ENCODE data around the gene MFSD12. TPM values are rescaled to one million over a fixed set of nuclear protein-coding genes. Genes with fewer than 3 reads are reported as not detected.

The MFSD12 gene
- total RNA-seq, 2 donors from 2014 or later: 85.6 to 112 TPM

GRCh38 chr19:3523361-3524077 lies 33.9 kb downstream of the MFSD12 start:
- Histone ChIP-seq H3K4me3 (no peak overlapping the region), H3K36me3 (peaks cover 57% of the 10 kb centered on the region)
- TF ChIP-seq CTCF (IDR thresholded peaks at IDR 0.05): no peak

GRCh38 chr19:3522421-3523360 lies 34.7 kb downstream of the MFSD12 start:
- Histone ChIP-seq H3K4me1 (ENCODE audit: control insufficient read depth in 1 of 2, low read depth in 2 of 2) (no peaks in the 10 kb centered on the region), H3K27me3 (replicated peaks; ENCODE audit: insufficient read depth) (no peaks in the 10 kb centered on the region), H3K4me3 (no peak overlapping the region), H3K27ac (no peak overlapping the region), H3K36me3 (peaks cover 49% of the 10 kb centered on the region), H3K9me3 (no peaks in the 10 kb centered on the region)
- DNase-seq (ENCODE audit: low spot score): no peak
- no peak for TF ChIP-seq CTCF (IDR thresholded peaks at IDR 0.05)
- no peak for ATAC-seq (ENCODE audit: insufficient number of reproducible peaks, low FRiP score, low read depth)

More at GRCh38 chr19:3523361-3524077, 33.9 kb downstream of the MFSD12 start:
- Histone ChIP-seq H3K4me1 (ENCODE audit: control insufficient read depth in 1 of 2, low read depth in 2 of 2) (no peaks in the 10 kb centered on the region), H3K27ac (no peak overlapping the region), H3K27me3 (replicated peaks; ENCODE audit: insufficient read depth) (no peaks in the 10 kb centered on the region), H3K9me3 (no peaks in the 10 kb centered on the region)
- DNase-seq (ENCODE audit: low spot score) (no peak), ATAC-seq (ENCODE audit: insufficient number of reproducible peaks, low FRiP score, low read depth) (no peak)

- DNase-seq (ENCODE audit: low spot score) (no peak), ATAC-seq (ENCODE audit: insufficient number of reproducible peaks, low FRiP score, low read depth) (no peak)
- peaks cover 0 to 8% of the 10 kb centered on the region in 2 donors for H3K4me1 ChIP-seq (ENCODE audit: control insufficient read depth in 1 of 2, low read depth in 2 of 2)
- TF ChIP-seq CTCF (IDR thresholded peaks at IDR 0.05): no peak
- no peaks in the 10 kb centered on the region for H3K9me3 ChIP-seq
- H3K27me3 ChIP-seq (replicated peaks; ENCODE audit: insufficient read depth): no peaks in the 10 kb centered on the region
- no peak overlapping the region for H3K27ac ChIP-seq
- no peak overlapping the region for H3K4me3 ChIP-seq
- H3K36me3 ChIP-seq: peaks cover 34% of the 10 kb centered on the region
These were observed 36.3 kb downstream of the MFSD12 start for GRCh38 chr19:3521104-3521445.

GRCh38 chr19:3520166-3521103 lies 37.0 kb downstream of the MFSD12 start:
- H3K4me1 ChIP-seq (ENCODE audit: control insufficient read depth in 1 of 2, low read depth in 2 of 2): peaks cover 0 to 8% of the 10 kb centered on the region in 2 donors
- H3K27me3 ChIP-seq (replicated peaks; ENCODE audit: insufficient read depth): no peaks in the 10 kb centered on the region
- ATAC-seq (ENCODE audit: insufficient number of reproducible peaks, low FRiP score, low read depth): no peak
- H3K36me3 ChIP-seq: peaks cover 28% of the 10 kb centered on the region
- H3K27ac ChIP-seq: no peak overlapping the region
- TF ChIP-seq CTCF (IDR thresholded peaks at IDR 0.05): no peak
- H3K4me3 ChIP-seq: no peak overlapping the region
- no peaks in the 10 kb centered on the region for H3K9me3 ChIP-seq
- no peak for DNase-seq (ENCODE audit: low spot score)

All from thoracic aorta (tissue), 2 donors.